ENCODE measurements around the gene MSI2.

The MSI2 gene

DNA sequence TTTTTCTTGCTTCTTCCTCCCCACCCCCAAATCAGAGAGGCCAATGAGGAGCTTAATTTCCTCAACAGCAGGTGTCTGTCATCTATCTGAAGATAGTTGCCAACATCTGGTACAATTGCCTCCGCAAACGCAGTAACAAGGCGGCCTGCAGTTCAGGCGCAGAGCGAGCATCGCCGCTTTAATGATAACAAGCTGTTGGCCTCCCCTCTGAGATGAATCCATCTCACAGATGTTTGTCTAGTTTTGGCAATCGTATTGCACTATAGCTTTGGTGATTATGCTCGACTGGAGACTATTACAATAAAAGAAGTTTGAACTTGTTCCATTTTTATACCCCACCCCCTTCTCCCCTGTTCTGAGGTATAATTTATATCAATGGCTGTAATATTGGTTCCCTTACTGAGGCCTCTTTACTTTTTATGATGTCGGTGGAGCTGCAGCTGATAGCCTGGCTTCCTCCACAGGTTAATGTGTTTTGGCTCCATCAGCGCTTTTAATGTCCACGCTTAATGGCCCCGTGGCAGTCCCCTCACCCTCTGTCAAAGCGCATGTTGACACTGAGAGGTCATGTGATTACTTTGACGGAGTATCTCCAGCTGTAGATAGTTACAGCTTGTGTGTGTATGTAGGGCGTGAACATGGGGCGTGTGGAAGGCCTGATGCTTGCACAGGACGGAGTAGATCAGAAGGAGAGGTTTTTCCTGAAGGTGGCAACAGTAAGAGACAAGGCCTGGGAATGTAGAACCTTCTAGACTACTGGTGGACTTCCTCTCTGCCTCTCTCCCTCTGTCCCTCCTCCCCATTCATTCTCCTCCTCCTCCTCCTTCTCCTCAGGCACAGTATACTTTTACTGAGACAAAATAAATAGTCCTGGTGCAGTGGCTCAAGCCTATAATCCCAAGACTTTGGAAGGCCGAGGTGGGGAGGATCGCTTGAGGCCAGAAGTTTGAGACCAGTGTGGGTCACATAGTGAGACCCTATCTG, 164.7 kb downstream of the MSI2 start:
- peak overlapping the region; percentile 76 for H3K27ac ChIP-seq (ENCODE audit: low read depth, low read length, poor library complexity, severe bottlenecking)
- no peak for TF ChIP-seq EZH2 (IDR thresholded peaks at IDR 0.05; ENCODE audit: borderline replicate concordance, low read length)
- TF ChIP-seq, protein P1, sequence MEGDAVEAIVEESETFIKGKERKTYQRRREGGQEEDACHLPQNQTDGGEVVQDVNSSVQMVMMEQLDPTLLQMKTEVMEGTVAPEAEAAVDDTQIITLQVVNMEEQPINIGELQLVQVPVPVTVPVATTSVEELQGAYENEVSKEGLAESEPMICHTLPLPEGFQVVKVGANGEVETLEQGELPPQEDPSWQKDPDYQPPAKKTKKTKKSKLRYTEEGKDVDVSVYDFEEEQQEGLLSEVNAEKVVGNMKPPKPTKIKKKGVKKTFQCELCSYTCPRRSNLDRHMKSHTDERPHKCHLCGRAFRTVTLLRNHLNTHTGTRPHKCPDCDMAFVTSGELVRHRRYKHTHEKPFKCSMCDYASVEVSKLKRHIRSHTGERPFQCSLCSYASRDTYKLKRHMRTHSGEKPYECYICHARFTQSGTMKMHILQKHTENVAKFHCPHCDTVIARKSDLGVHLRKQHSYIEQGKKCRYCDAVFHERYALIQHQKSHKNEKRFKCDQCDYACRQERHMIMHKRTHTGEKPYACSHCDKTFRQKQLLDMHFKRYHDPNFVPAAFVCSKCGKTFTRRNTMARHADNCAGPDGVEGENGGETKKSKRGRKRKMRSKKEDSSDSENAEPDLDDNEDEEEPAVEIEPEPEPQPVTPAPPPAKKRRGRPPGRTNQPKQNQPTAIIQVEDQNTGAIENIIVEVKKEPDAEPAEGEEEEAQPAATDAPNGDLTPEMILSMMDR (IDR thresholded peaks at IDR 0.05; ENCODE audit: low read length) = no peak
- H3K9me2 ChIP-seq (ENCODE audit: low read depth, low read length) = no peaks in the 10 kb centered on the region
- H3K4me2 ChIP-seq (ENCODE audit: low read length) = no peak overlapping the region
- H3K4me3 ChIP-seq (ENCODE audit: low read depth, low read length, poor library complexity, severe bottlenecking) = no peak overlapping the region
- H3K4me1 ChIP-seq (ENCODE audit: insufficient read depth, low read length, severe bottlenecking) = peaks cover 79% of the 10 kb centered on the region
- H4K20me1 ChIP-seq (ENCODE audit: insufficient read depth, low read length) = no peaks in the 10 kb centered on the region
- no peaks in the 10 kb centered on the region for H3F3A ChIP-seq (ENCODE audit: insufficient read depth, low read length)
- no peak overlapping the region for H2AFZ ChIP-seq (ENCODE audit: low read length)
- H3K9me3 ChIP-seq (ENCODE audit: low read length) = no peaks in the 10 kb centered on the region
- no peaks in the 10 kb centered on the region for H3K27me3 ChIP-seq (ENCODE audit: insufficient read depth, low read length)
- H3K79me2 ChIP-seq (ENCODE audit: insufficient read depth, low read length) = peaks cover 44% of the 10 kb centered on the region
- H3K9ac ChIP-seq (ENCODE audit: low read length) = no peak overlapping the region
- peaks cover 56% of the 10 kb centered on the region for H3K36me3 ChIP-seq (ENCODE audit: insufficient read depth, low read length)

DNA sequence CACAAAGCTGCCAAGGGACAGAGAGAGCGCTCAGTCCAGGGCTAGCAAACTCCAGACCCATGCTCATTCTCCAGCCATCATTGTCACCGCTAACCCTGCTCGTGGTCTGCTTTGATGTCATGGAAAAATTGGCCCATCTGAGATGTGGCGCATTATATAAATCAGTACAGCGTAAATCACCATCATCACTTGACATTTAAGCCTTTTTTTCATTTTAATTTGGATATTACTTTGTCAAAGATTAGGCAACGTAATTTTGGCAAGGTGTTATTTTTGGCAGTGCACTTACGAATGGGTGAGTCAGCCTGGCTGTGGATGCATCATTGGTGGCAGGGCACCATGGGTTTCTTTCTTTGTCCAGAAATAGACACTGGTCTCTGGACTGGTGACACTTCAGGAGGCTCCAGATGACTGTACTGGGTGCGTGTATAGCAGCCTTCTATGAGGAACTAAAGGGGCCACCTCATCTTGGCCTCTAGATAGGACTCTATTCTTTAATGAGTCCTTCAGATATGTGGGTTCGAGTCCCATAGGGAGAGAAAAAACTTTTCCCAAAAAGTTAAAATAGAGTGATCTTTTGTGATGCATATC, 166.3 kb downstream of the MSI2 start:
- Histone ChIP-seq H3K27me3 (ENCODE audit: insufficient read depth, low read length) (no peaks in the 10 kb centered on the region), H3K36me3 (ENCODE audit: insufficient read depth, low read length) (peaks cover 40% of the 10 kb centered on the region), H3K9me2 (ENCODE audit: low read depth, low read length) (no peaks in the 10 kb centered on the region), H3K4me1 (ENCODE audit: insufficient read depth, low read length, severe bottlenecking) (peaks cover 77% of the 10 kb centered on the region), H2AFZ (ENCODE audit: low read length) (no peak overlapping the region), H3K9me3 (ENCODE audit: low read length) (no peaks in the 10 kb centered on the region), H3F3A (ENCODE audit: insufficient read depth, low read length) (no peaks in the 10 kb centered on the region), H4K20me1 (ENCODE audit: insufficient read depth, low read length) (no peaks in the 10 kb centered on the region), H3K79me2 (ENCODE audit: insufficient read depth, low read length) (peaks cover 50% of the 10 kb centered on the region), H3K27ac (ENCODE audit: low read depth, low read length, poor library complexity, severe bottlenecking) (peak overlapping the region; percentile 76), H3K9ac (ENCODE audit: low read length) (no peak overlapping the region; the same call in 1 of the 2 replicates), H3K4me2 (ENCODE audit: low read length) (no peak overlapping the region; the same call in 1 of the 2 replicates), H3K4me3 (ENCODE audit: low read depth, low read length, poor library complexity, severe bottlenecking) (no peak overlapping the region)
- TF ChIP-seq, protein P1 (IDR thresholded peaks at IDR 0.05; ENCODE audit: low read length) = no peak
- TF ChIP-seq EZH2 (IDR thresholded peaks at IDR 0.05; ENCODE audit: borderline replicate concordance, low read length) = no peak

DNA sequence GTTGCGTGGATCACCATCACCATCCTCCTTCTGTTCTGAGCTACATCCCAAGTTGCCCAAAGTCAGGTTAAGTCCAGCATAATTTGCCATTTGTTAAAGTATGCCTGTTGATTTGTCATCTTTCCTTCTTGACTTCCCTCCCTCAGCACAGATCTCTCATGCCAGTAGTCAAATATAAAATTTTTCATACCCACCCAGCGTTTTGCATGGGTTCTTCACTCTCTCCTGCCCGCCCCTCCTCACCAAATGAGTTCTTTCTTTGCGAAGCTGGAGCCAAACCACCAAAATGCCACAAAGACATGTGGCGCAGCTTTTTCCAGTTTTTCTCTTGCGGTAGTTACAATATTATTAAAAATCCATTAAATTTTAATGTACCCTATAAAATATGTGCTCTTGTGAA, 167.2 kb downstream of the MSI2 start:
- Histone ChIP-seq H4K20me1 (ENCODE audit: insufficient read depth, low read length) (no peaks in the 10 kb centered on the region), H3K4me1 (ENCODE audit: insufficient read depth, low read length, severe bottlenecking) (peaks cover 68% of the 10 kb centered on the region)

More for the DNA sequence above, 167.2 kb downstream of the MSI2 start:
- Histone ChIP-seq H3K79me2 (ENCODE audit: insufficient read depth, low read length) (peaks cover 51% of the 10 kb centered on the region), H3K27me3 (ENCODE audit: insufficient read depth, low read length) (no peaks in the 10 kb centered on the region), H3K4me3 (ENCODE audit: low read depth, low read length, poor library complexity, severe bottlenecking) (no peak overlapping the region), H3K27ac (ENCODE audit: low read depth, low read length, poor library complexity, severe bottlenecking) (peak overlapping the region; percentile 76), H3K4me2 (ENCODE audit: low read length) (peak overlapping the region; percentile 2; the same call in 1 of the 2 replicates), H3K9me2 (ENCODE audit: low read depth, low read length) (no peaks in the 10 kb centered on the region), H2AFZ (ENCODE audit: low read length) (no peak overlapping the region), H3F3A (ENCODE audit: insufficient read depth, low read length) (no peaks in the 10 kb centered on the region), H3K9me3 (ENCODE audit: low read length) (no peaks in the 10 kb centered on the region), H3K36me3 (ENCODE audit: insufficient read depth, low read length) (peaks cover 40% of the 10 kb centered on the region), H3K9ac (ENCODE audit: low read length) (no peak overlapping the region; the same call in 1 of the 2 replicates)
- TF ChIP-seq, protein P1 (IDR thresholded peaks at IDR 0.05; ENCODE audit: low read length) = no peak
- no peak for TF ChIP-seq EZH2 (IDR thresholded peaks at IDR 0.05; ENCODE audit: borderline replicate concordance, low read length)
